Natural killer cell (primary cell): ENCODE data around the gene ZNF438. TPM values are rescaled to one million over a fixed set of nuclear protein-coding genes. Genes with fewer than 3 reads are reported as not detected.
"Not testable (repeated sequence)": the region's sequence is repeated elsewhere in the genome, so short reads cannot be mapped to it uniquely, and the experiment has no call there.

ENCODE experiments used
- ATAC-seq, 3 donors: fragments of 150-1000 bp in 2 of 3; fragments of 200-7000 bp in 1 of 3; cut with Tn5 transposase; 1 replicate in 1 of 3; 2 replicates in 2 of 3; pipeline ENCODE4 v1.10.0; 2021; ENCODE audit warnings: mild to moderate bottlenecking in 2 of 3, moderate library complexity in 2 of 3
- DNase-seq, 2 donors: peaks; one replicate each; pipeline versions ENCODE4 v3.0.0 to v3.0.0-alpha.2; 2013 to 2021; ENCODE audit warnings: mixed read lengths in 1 of 2
- H3K27ac ChIP-seq: one replicate; pipeline ENCODE4 v1.5.1; 2013; ENCODE audit warnings: mild to moderate bottlenecking, low read length
- H3K27me3 ChIP-seq: one replicate; pipeline ENCODE4 v1.6.1; 2013; ENCODE audit warnings: low read length; ENCODE audit not compliant: control insufficient read depth, insufficient read depth
- H3K36me3 ChIP-seq: one replicate; pipeline ENCODE4 v1.6.1; 2013; ENCODE audit warnings: low read length; ENCODE audit not compliant: control insufficient read depth, insufficient read depth
- H3K4me1 ChIP-seq: one replicate; pipeline ENCODE4 v1.6.1; 2013; ENCODE audit warnings: low read length; ENCODE audit not compliant: control insufficient read depth, insufficient read depth
- H3K4me3 ChIP-seq: one replicate; pipeline ENCODE4 v1.5.1; 2013; ENCODE audit warnings: low read length
- H3K9me3 ChIP-seq: one replicate; pipeline ENCODE4 v1.6.1; 2013; ENCODE audit warnings: low read length; ENCODE audit not compliant: control insufficient read depth, insufficient read depth
- H3K27ac Mint-ChIP-seq, 2 donors: one replicate each; pipeline ENCODE4 v1.8.0; 2022; ENCODE audit warnings: mild to moderate bottlenecking in 2 of 2, mixed read lengths in 2 of 2, moderate library complexity in 1 of 2
- H3K27me3 Mint-ChIP-seq, 2 donors: one replicate each; pipeline ENCODE4 v1.8.0; 2022; ENCODE audit warnings: low read depth in 2 of 2, mixed read lengths in 2 of 2
- H3K36me3 Mint-ChIP-seq: one replicate; pipeline ENCODE4 v1.8.0; 2022; ENCODE audit warnings: mixed read lengths
- H3K4me1 Mint-ChIP-seq, 2 donors: one replicate each; pipeline ENCODE4 v1.8.0; 2022; ENCODE audit warnings: mixed read lengths in 2 of 2
- H3K4me3 Mint-ChIP-seq: one replicate; pipeline ENCODE4 v1.8.0; 2022; ENCODE audit warnings: mild to moderate bottlenecking, moderate library complexity, mixed read lengths
- H3K9me3 Mint-ChIP-seq, 2 donors: one replicate each; pipeline ENCODE4 v1.8.0; 2022; ENCODE audit warnings: mixed read lengths in 2 of 2
- WGBS: methylation state at CpG from one replicate; pipeline ENCODE4 v1.1.7; 2013; ENCODE audit warnings: missing lambda C conversion rate; ENCODE audit not compliant: insufficient coverage; 5-methylcytosine and 5-hydroxymethylcytosine counted together
- intact Hi-C: fragments of 100-400 bp; cut with micrococcal nuclease; formaldehyde crosslinking; loops from one replicate; pipeline ENCODE4 v1.14.2; 2022
- total RNA-seq, 4 donors: library from RNA; stranded (reverse); fragments of 120-200 nt in 1 of 4; gene quantifications; one replicate each; pipeline versions ENCODE4 v1.2.3 to v1.2.4, GENCODE V29; 2013 to 2022
- TF ChIP-seq, protein P1 (sequence below): fragments of 200-600 bp; IDR thresholded peaks from one replicate; pipeline ENCODE4 v1.8.0; 2022; ENCODE audit warnings: antibody characterized with exemption

Gene ZNF438
- total RNA-seq, 3 donors from 2014 or later (not counting 1 experiment from before 2014, with no cell fraction given), result 2.2 to 3.7 (median 3.7) TPM

DNA sequence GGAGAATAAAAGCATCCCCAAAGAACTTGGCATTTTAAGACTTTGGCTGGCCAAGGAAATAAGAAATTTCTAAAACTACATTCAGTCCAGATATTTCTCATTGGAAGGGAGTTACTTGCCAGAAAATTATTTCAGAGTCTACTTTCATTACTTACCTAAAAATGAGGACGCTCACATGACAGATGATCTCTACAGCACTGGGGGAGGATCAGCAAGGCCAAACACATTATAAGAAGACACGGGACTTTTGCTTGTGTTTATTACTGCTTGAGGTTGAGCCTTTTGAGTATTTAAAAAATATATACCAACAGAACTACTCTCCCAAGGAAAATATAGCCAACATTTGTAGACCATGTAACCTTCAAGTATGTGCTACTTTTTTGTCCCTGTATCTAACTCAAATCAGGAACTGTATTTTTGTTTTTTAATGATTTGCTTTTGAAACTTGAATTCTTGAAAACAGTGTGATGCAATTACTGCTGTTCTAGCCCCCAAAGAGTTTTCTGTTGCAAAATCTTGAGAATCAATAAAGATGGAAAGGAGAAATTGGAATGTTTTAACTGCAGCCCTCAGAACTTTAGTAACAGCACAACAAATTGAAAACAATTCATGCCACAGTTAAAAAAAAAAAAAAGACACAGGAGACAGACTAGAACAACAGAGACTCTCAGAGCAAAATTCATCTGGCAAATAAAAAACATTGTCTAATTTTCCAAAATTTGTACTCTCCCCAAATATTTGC lies 128.1 kb downstream of the ZNF438 start:
- TF ChIP-seq, protein P1, sequence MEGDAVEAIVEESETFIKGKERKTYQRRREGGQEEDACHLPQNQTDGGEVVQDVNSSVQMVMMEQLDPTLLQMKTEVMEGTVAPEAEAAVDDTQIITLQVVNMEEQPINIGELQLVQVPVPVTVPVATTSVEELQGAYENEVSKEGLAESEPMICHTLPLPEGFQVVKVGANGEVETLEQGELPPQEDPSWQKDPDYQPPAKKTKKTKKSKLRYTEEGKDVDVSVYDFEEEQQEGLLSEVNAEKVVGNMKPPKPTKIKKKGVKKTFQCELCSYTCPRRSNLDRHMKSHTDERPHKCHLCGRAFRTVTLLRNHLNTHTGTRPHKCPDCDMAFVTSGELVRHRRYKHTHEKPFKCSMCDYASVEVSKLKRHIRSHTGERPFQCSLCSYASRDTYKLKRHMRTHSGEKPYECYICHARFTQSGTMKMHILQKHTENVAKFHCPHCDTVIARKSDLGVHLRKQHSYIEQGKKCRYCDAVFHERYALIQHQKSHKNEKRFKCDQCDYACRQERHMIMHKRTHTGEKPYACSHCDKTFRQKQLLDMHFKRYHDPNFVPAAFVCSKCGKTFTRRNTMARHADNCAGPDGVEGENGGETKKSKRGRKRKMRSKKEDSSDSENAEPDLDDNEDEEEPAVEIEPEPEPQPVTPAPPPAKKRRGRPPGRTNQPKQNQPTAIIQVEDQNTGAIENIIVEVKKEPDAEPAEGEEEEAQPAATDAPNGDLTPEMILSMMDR, result no peak
- WGBS, result 89% methylated on average over 1 of the region's 2 CpGs
- Mint-ChIP-seq H3K27ac (no peak overlapping the region), H3K4me3 (no peak overlapping the region), H3K36me3 (peaks cover 27% of the 10 kb centered on the region), H3K9me3 (peaks cover 0 to 2% of the 10 kb centered on the region in 2 donors), H3K27me3 (no peaks in the 10 kb centered on the region), H3K4me1 (no peaks in the 10 kb centered on the region)
- Histone ChIP-seq H3K36me3 (peaks cover 7% of the 10 kb centered on the region), H3K27me3 (no peaks in the 10 kb centered on the region), H3K9me3 (no peaks in the 10 kb centered on the region), H3K4me1 (no peaks in the 10 kb centered on the region), H3K4me3 (no peak overlapping the region), H3K27ac (no peak overlapping the region)
- DNase-seq, result no peak
- ATAC-seq, result no peak
- intact Hi-C loops, result no loop called here

DNA sequence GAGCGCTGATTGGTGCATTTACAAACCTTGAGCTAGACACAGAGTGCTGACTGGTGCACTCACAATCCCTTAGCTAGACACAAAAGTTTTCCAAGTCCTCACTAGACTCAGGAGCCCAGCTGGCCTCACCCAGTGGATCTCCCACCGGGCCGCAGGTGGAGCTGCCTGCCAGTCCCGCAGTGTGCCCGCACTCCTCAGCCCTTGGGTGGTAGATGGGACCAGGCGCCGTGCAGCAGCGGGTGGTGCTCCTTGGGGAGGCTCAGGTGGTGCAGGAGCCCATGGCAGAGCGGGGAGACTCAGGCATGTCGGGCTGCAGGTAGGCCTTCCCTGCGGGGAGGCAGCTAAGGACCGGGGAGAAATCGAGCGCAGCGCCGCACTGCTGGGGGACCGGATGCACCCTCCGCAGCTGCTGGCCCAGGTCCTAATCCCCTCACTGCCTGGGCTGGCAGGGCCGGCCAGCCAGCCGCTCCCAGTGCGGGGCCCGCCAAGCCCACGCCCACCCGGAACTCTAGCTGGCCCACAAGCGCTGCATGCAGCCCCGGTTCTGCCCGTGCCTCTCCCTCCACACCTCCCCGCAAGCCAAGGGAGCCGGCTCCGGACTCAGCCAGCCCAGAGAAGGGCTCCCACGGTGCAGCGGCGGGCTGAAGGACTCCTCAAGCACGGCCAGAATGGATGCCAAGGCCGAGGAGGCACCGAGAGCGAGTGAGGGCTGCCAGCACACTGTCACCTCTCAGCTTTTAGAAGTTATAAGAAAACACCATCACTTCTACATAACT lies 128.9 kb downstream of the ZNF438 start:
- intact Hi-C loops, result no loop called here
- Histone ChIP-seq H3K27ac (no peak overlapping the region), H3K4me3 (no peak overlapping the region), H3K27me3 (no peaks in the 10 kb centered on the region), H3K4me1 (no peaks in the 10 kb centered on the region), H3K36me3 (peaks cover 1% of the 10 kb centered on the region), H3K9me3 (no peaks in the 10 kb centered on the region)
- Mint-ChIP-seq H3K36me3 (peaks cover 24% of the 10 kb centered on the region), H3K4me3 (no peak overlapping the region), H3K27me3 (no peaks in the 10 kb centered on the region), H3K27ac (no peak overlapping the region), H3K9me3 (peaks cover 0 to 2% of the 10 kb centered on the region in 2 donors), H3K4me1 (no peaks in the 10 kb centered on the region)
- TF ChIP-seq, protein P1, result no peak
- DNase-seq (no peak), ATAC-seq (no peak)
- WGBS, result 97% methylated on average over 37 of the region's 37 CpGs

DNA sequence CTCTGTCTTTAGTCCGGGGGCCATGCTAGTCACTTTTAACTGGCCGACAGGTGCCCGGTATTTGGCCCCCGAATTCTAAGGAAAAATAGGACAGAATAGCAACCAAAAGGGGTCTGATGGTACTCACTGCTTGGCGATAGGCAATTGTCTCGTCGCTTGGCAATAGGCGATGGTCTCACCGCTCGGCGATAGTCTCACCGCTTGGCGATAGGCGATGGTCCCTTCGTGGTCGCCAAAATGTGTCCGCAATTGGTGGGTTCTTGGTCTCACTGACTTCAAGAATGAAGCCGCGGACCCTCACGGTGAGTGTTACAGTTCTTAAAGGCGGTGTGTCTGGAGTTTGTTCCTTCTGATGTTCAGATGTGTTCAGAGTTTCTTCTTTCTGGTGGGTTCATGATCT lies 130.2 kb downstream of the ZNF438 start:
- DNase-seq, H3K4me1 Mint-ChIP-seq, H3K4me3 Mint-ChIP-seq, H3K27me3 ChIP-seq, H3K9me3 ChIP-seq, ATAC-seq, H3K4me3 ChIP-seq, H3K36me3 ChIP-seq, H3K27ac Mint-ChIP-seq, H3K9me3 Mint-ChIP-seq, H3K27ac ChIP-seq, H3K4me1 ChIP-seq, intact Hi-C loops, H3K27me3 Mint-ChIP-seq: not testable (repeated sequence)
- H3K36me3 Mint-ChIP-seq, result peaks cover 15% of the 10 kb centered on the region
- WGBS, result 98% methylated on average over 21 of the region's 21 CpGs

DNA sequence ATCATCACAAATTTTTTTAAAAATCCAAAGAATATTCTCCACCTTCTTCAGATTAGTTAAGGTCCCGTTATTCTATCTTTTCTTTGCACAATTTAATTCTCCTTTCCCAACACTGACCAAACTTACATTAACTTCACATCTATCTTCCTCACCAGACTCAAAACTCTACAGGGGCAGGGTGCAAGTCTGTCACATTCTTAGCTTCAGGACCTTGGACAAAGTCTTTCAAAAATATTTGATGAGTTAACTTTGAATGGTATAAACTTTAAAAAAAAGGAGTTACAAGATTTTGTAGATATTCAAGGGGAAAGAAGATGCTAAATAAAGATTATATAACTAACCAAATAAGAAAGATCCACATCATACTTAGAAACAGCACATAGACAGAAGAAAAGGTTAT lies 132.7 kb downstream of the ZNF438 start:
- H3K9me3 ChIP-seq, result no peaks in the 10 kb centered on the region
- H3K27me3 ChIP-seq, result no peaks in the 10 kb centered on the region
- no peak overlapping the region for H3K4me3 ChIP-seq
- no peak overlapping the region for H3K27ac Mint-ChIP-seq
- no peak for DNase-seq
- H3K36me3 ChIP-seq, result no peaks in the 10 kb centered on the region
- no peak overlapping the region for H3K4me3 Mint-ChIP-seq
- TF ChIP-seq, protein P1, result no peak
- WGBS, result 96% methylated on average over 1 of the region's 1 CpG
- H3K4me1 ChIP-seq, result no peaks in the 10 kb centered on the region
- no peak for ATAC-seq
- H3K27me3 Mint-ChIP-seq, result no peaks in the 10 kb centered on the region
- peaks cover 0 to 2% of the 10 kb centered on the region in 2 donors for H3K9me3 Mint-ChIP-seq
- no peak overlapping the region for H3K27ac ChIP-seq
- H3K4me1 Mint-ChIP-seq, result no peaks in the 10 kb centered on the region
- intact Hi-C loops, result no loop called here
- H3K36me3 Mint-ChIP-seq, result peaks cover 8% of the 10 kb centered on the region
